GM19324 (cell line): ENCODE data around the gene ANKRD62.

Experiments used
- ATAC-seq: cut with Tn5 transposase; IDR thresholded peaks from one replicate; pipeline ENCODE4 v1.9.1; 2021; ENCODE audit warnings: mild to moderate bottlenecking, moderate library complexity; ENCODE audit not compliant: unreplicated experiment, low FRiP score

Gene ANKRD62

GRCh38 chr18:12162786-12163185 lies 69.1 kb downstream of the ANKRD62 start:
- ATAC-seq = no peak

GRCh38 chr18:12165038-12165768 lies 71.6 kb downstream of the ANKRD62 start:
- no peak for ATAC-seq
